HCT116 (cell line): ENCODE results near the gene ZFAND5.

Experiments
- CTCF ChIP-seq, 3 experiments: fragments of 200-600 bp in 1 of 3; sonication (generic) in 1 of 3; IDR thresholded peaks in 2 of 3; conservative IDR thresholded peaks in 1 of 3; 2 replicates each; pipeline ENCODE4 v1.5.1; 2012 to 2017; ENCODE audit warnings: low read depth in 2 of 3, low read length in 2 of 3, antibody characterized with exemption in 1 of 3, borderline replicate concordance in 1 of 3, control low read depth in 1 of 3, mild to moderate bottlenecking in 1 of 3, mixed read lengths in 1 of 3, mixed run types in 1 of 3, moderate library complexity in 1 of 3; ENCODE audit not compliant: insufficient read depth in 1 of 3
- EZH2 ChIP-seq: fragments of 200-600 bp; sonication (generic); IDR thresholded peaks from 2 replicates; pipeline ENCODE4 v1.6.1; 2017; ENCODE audit warnings: antibody characterized with exemption, mixed run types
- JUND ChIP-seq: IDR thresholded peaks from 2 replicates; pipeline ENCODE4 v1.6.1; 2012
- POLR2A ChIP-seq: IDR thresholded peaks from 2 replicates; pipeline ENCODE4 v1.7.0; 2011; ENCODE audit warnings: borderline replicate concordance; ENCODE audit not compliant: insufficient read depth, insufficient read length; ENCODE audit errors: extremely low read depth
- POLR2AphosphoS5 ChIP-seq: IDR thresholded peaks from 2 replicates; pipeline ENCODE4 v1.6.1; 2011; ENCODE audit warnings: mild to moderate bottlenecking, low read depth, low read length, moderate library complexity
- YY1 ChIP-seq: IDR thresholded peaks from 2 replicates; pipeline ENCODE4 v1.6.1; 2011; ENCODE audit warnings: low read length, low read depth, moderate library complexity, mild to moderate bottlenecking; ENCODE audit not compliant: insufficient replicate concordance; ENCODE audit errors: extremely low read depth
- TF ChIP-seq, protein P1 (sequence below): IDR thresholded peaks from 2 replicates; pipeline ENCODE4 v1.6.1; 2012

- TF ChIP-seq CTCF (IDR thresholded peaks at IDR 0.05 in 2 of 3, conservative IDR thresholded peaks at IDR 0.05 in 1 of 3; ENCODE audit: borderline replicate concordance in 1 of 3, insufficient read depth in 1 of 3, low read depth in 2 of 3, low read length in 2 of 3) (no peak), EZH2 (no peak), YY1 (no peak), POLR2A (no peak), JUND (no peak), POLR2AphosphoS5 (no peak)
- TF ChIP-seq, protein P1, sequence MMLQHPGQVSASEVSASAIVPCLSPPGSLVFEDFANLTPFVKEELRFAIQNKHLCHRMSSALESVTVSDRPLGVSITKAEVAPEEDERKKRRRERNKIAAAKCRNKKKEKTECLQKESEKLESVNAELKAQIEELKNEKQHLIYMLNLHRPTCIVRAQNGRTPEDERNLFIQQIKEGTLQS = no peak
Measured at GRCh38 chr9:72326641-72327040, 38.4 kb downstream of the ZFAND5 start.
